ENCODE results near the gene CRACR2A.
A peak's percentile ranks its signal among the peaks of the same experiment; 100 is the strongest.

CRACR2A gene

DNA sequence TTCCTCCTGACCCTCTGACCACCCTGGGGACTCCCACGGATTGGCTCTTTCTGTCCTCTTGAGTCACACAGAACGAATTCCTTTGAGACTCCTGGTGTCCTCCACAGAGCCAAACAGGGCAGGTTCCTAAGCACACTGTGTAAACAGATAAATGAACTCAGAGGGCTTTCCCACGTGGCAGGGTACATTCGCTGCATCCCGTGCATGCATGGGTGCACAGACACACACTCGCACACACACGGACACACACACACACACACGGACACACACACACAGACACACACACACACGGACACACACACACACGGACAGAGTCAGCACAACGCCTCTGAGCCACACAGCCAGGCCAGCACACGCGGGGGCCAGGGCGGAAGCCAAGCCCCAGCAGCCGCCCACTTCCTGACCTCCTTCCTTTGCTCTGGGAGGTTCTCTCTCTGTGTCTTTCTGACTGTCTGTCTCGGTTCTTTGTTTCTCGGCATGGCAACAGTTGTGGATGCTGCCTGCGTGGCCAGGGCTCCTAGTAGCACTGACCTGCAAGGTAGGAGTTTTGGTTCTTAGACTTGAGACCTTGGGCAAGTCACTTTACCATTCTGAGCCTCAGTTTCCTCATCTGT, 706 bp downstream of the CRACR2A start:
- DNase-seq (ENCODE audit: low read depth), result peak; percentile 26

DNA sequence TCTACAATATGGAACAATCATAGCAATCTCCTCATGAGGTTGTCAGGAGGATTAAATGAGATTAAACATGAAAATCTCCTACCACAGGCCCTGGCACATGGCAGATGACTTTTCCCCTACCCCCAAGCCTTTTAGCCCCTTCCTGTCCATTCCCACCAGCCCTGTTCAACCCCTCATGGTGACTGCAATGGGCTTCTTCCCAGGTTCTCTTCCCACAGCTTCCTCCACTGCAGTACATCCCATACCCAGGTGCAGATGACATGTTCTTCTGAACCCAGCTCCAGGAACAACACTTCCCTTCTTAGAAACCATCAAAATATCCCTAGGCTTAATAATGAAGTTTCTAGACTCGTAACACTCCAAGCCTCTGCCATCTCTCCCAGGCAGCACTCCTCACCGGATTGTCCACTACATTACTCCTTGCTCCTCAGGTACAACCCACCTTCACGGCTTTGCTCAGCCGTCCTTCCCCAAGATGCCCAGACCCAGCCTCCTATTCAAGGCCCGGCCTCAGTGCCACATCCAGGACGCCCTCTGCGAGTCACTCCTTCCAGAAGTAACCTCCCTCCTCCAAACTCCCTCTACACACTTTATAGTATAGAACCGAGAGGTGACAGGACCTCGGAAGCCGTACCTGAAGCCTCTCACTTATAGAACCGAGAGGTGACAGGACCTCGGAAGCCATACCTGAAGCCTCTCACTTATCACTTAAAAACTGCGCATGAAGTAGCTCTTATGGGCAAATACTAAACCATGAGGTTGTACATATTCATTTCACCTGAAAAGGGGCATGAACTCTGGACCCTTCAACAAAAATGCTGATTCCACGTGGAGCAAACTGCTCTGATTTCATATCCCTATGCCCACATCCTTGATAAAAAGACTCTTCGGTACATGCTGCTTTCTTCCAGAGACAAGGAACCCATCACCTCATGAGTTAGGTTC, 1.5 kb downstream of the CRACR2A start:
- no peak for DNase-seq (ENCODE audit: low read depth)

DNA sequence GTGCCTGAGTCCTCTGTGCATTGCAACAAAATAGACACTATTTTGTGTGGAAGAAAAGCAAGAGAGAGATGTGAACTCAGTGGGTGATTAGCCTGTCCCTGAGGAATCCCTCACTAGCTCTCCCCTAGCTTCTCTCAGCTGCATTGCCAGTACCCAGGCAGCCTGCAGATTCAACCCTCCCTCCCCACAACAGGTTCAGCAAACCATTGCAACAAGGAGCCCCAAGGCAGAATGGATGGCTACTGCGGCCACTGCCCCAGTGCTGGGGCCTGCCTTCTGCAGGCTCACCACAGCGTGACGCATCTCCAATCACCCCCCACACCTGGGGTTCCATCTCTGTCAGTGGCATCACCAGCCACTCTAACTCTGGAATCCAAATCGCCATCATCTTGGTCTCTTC, 2.3 kb downstream of the CRACR2A start:
- DNase-seq (ENCODE audit: low read depth), result no peak

DNA sequence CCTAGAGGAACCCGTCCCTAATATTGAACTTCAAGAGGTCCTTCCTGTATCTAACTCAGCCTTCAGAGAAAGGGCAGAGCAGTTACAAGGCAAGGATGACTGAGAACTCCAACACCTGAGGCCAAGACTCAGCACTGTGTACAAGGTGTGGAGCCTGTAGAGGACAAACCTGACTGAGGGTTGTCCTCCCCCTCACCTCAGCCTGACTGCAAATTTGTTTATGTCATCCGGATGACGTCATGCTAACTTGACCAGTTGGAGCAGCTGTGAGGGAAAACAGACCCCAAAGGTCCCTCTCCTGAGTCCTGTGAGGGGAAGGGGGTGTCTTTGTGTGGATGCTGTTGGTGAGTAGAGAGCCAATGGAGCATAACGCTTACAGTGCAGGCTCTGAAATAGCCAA, 4.3 kb downstream of the CRACR2A start:
- DNase-seq (ENCODE audit: low read depth), result no peak

DNA sequence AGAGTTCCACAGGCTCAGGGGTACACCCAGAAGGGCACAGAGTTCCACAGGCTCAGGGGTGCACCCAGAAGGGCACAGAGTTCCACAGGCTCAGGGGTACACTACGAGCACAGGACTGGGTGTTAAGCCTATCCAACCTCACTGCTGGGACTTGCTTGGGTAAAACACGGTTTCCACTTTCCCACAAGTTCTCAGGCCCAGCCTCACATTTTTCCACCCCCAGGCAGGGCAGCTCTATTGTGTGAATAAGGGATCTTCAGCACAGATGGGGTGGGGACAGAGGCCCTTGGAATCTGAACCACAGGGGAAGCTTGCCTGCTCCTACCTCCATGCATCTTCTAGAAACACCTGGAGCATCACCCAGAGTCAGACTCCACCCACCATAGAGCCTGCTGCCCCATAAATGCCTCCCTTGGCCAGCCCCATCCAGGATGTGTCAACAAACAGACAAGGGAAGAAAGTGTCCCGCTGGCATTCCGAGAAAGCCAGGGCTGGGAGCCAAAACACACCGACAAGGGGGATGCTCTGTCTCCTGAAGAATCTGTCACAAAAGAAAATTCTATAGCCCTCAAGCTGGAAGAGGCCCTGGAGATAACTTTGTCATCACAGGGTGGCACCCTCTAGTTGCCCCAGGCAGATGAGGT, 4.8 kb downstream of the CRACR2A start:
- no peak for DNase-seq (ENCODE audit: low read depth)

DNA sequence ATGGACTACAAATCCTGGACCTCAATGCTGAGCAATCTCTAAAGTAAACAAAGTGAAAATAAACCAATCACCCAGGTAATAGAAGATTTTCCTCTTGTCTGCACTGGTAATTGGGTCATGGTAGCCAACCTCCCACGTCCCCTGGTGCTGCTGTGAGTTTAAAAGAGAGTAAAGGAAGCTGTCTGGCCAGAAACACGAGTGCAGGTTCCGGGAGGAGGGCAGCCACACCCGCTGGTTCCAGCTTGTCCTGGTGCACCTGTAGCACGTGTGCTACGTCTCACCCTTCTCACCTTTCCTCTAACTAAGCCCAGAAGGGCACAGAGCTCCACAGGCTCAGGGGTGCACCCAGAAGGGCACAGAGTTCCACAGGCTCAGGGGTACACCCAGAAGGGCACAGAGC, 5.4 kb downstream of the CRACR2A start:
- DNase-seq (ENCODE audit: low read depth), result no peak

DNA sequence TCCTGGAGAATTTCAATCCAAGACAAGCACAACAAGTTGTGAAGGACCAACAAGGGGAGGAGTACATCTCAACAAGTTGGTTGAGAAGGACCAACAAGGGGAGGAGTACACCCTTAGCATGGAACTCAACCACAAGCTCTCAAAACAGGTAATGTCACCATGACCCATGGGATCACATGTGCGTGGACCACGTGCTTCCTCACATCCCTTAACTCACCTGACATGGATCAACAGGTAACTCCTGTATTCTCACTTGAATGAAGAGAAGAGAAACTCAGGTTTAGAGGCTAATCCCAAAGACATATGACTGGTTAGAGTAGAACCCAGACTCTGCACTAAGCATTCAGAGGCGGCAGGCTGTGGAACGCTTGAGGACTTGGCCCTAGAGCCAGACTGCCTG, 6.2 kb downstream of the CRACR2A start:
- no peak for DNase-seq (ENCODE audit: low read depth)

DNA sequence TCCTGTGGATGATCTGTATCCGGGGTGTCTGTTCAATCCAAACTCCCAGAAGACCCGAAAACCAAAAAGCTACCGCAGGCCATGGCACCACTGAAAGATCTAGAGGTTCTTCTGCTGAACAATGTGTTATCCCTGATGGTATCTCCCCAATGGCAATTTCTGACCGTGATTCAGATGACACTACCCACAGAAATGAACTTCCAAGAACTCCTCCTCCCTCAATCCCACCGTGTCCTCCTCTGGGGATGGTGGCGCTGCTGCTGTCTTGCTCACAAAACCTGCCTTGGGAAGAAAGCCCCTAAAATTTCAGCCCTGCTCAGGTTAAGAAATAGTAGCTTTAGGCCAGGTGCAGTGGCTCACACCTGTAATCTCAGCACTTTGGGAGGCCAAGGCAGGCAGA, 7.8 kb downstream of the CRACR2A start:
- DNase-seq (ENCODE audit: low read depth), result no peak

DNA sequence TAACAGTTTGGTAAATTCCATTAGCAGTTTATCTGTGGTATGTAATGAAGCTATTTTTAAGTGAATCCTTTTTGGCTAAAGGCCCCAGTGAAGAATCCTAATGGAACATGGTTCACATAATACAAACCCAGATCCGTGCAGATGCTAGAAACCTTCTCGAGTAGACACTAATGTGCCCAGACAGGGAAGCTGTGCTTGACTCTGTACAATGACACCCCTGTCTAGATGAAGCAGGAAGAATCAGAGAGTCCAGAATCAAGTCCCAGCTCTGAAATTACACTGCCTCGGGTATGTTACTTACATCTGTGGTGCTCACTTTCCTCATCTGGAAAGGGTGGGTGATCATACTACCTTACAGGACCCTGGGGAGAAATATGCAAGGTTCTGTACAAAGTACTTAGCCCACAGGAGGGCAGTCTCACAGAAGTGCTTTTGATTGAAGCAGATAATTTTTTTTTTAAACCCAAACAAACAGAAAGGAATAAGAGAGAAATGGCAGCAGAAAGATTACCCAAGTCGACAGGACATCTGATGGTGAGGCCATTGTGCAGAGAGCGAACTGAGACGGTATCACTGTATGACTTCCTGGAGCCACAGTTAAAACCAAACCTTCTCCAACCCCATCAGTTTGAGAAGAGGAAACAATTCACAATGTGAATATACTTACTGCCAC, 8.5 kb downstream of the CRACR2A start:
- DNase-seq (ENCODE audit: low read depth), result no peak

DNA sequence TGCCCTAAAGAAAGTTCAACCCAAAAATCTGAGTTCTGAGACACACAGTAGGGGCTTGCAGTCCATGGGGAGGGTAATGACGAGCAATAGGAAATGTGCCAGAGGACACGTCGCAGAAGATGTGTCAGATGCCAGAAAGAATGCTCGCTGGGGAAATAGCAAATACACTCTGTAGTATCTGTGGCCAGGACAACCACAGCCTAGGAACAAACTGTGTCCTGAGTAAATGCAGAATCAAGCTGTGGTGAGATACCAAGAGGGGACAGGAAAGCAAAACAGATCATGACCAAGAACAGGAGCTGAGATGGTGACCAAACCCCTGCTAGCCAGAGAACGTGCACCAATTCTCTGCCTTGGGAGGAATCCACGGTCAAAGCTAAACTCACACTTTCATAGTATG, 9.1 kb downstream of the CRACR2A start:
- DNase-seq (ENCODE audit: low read depth), result no peak

DNA sequence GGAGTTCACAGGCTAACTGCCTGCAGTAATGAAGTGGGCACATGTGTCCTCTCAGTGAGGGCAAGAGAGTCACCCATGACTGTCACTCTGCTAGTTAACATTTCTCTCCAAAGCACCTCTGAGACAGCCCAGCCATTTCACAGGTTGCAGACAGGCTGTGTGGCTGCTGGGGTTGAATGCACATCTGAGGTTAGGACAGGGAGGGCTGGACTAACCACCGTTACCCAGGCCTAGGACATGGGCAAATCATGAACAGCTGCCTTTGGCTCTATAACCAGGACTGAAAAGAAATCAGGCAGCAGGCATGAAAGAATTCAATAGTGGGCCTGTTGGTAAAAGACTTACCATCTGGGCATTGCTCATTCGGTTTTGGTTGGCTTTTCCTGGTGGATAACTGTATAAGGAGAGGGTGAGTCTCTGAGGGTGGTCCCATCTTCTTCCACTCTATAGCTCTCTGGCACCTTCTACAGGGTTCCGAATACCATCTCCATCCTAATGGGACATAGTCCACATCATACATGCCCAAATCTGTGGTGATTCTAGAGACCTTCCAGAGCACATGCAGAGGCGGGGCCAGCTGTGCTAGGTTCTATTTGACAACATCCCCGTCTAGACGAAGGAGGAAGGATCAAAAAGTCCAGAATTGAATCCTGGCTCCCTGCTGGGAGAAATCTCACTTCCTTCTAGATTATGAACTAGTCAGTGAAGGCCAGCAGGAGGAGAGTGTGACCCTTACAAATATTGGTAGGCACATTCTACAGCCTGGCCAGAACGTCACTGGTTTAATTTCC, 10.8 kb downstream of the CRACR2A start:
- no peak for DNase-seq (ENCODE audit: low read depth)

DNA sequence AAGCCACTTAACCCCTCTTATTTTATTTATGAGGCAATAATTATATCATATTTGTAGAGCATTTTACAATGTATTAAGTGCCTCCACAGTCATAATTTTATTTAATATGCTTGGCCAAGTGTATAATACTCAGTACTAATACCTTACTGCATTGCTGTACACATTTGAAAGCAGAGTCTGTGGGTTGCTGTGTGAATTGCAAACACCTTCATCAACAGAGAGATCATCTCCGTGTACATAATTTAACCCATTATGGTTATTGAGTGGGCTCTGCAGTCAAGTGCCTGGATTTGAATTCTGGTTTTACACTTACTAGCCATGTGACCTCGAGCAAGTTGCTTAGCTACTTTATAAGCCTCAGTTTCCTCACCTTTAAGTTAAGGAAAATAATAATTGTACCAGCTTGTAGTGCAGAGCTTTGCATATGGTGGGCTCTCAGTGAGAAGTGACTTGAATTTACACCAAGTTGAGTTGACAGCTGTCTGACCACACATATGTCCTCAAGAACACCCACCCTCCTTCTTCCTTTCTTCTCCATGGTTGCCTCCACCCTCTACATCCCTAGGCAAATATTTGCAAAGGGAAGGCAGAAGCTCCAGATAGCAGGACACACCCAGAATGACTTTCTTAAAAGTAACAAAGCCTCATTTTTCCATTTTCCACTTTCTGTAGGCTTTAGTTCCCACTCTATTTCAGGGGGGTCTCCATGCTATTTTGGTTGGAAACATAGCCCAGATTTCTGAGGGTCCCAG, 12.3 kb downstream of the CRACR2A start:
- no peak for DNase-seq (ENCODE audit: low read depth)

DNA sequence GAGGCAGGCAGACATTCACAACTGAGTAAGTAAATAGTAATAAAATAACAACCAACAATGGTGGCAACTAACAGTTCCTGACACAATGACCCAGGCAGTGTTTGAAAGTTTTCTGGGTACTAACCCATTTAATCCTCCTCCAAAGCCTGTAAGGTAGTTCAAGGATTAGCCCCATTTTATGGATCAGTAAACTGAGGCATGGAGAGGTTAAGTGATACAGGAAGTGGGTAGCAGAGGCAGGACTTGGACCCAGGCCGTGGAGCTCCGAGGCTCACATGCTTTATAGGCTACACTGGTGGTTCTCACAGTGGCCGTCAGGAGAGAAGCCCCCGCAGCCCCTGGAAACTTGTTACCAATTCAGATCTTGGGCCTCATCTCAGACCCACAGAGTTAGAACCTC, 17.5 kb downstream of the CRACR2A start:
- DNase-seq (ENCODE audit: low read depth), result no peak

DNA sequence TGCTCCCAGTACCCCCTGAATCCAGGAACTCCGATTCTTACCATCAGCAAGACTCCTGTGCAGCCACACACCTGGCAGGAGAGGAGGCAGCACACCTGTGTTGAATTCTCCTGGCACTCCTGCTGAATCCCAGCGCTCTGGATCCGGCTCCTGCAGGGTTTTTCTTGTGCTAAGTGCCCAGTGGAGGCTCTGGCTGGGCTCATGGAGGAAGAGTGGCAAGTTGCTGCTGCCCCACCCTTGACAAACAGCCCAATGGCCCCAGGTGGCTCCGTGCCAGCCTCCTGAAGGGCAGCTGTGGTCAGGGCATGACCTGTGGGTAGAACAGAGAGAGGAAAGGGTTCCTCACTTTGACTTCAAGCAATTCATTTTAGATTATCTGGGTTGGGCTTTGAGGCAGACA, 20.0 kb downstream of the CRACR2A start:
- no peak for DNase-seq (ENCODE audit: low read depth)

DNA sequence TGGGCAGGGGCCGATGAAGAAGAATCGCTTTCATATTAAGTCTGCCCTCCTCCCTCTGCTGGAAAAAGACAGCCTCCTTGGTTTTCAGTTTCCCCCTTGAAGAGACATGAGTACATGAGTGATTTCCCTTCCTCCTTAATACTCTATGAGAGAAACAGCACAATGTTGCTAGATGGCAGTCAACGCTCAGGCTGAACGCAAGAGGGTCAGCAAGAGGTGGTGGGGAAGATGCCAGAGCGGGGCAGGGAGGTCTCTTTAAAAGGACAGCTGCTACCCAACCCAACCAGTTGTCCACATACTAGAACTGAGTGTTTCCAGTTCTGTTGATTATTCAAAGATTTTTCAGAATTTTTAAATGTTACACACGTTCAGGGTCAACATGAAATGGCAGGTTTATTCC, 22.8 kb downstream of the CRACR2A start:
- DNase-seq (ENCODE audit: low read depth), result no peak

DNA sequence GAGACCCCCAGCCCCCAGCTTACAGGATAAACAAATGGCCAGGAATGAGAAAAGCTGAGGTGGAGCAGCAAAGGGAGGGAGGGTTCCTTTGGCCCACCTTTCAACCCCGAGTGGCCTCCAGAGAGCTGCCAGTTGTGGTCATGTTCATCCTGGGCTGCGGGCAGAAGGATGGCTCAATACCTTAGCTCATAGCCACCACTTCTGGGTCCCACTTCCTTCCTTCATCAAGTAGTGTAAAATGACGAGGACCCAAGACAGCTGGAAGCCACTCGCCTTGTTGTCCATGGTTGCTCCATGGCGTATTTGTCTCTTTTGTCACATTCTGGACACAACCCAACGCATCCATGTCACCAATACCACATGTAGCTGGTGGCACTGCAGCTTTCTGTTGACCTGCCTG, 24.2 kb downstream of the CRACR2A start:
- no peak for DNase-seq (ENCODE audit: low read depth)

DNA sequence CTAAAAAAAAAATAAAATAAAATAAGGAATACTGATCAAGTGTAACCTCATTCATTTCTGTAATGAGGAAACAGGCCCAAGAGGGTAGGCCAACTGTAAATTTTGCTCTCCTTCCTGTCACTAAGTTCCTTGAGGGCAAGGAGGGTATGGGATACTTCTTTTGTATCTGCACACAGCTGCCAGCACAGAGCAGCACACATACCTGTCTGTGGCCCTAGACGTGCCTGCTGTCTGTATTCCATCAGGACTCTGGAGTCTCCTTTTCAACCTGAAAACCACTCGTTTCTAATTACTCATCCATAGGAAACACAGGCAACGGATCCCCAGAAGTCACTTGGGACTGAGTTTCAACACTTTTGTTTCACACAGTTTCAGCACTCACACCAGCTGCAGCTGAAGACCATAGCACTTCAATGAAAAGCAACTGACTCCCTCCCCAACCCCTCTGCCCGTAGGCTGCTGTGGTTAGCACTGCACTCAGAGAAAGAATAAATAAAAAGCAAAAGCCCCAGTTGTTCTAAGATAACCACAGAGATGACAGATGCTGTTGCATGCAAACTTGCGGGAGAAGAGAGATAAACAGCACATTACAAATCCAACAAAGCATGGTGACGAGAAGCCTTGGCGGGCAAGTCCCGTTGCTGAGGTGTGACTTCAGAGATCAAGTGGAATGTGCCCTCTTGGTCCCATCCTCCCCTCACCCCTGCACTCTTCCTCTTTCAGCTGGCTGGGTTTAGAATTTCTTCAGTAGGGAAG, 24.9 kb downstream of the CRACR2A start:
- DNase-seq (ENCODE audit: low read depth), result no peak

DNA sequence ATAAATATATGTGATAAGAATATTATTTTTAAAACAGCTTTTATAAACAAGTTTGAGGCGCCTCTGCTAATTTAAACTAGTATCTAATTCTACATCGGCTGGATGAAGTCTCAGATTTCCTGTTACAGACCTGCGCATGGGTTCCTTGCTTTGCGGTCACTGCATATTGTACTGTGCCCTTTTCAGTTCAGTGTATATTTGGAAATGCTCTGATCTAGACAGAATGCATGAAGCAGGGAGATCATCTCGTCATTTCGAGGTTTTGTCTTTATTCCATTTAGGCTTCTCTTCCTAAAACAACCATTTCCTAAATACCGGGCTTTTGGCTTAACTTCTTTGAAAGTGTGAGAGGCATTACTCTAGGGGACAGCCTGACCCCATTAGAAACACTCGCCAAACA, 25.6 kb downstream of the CRACR2A start:
- no peak for DNase-seq (ENCODE audit: low read depth)

DNA sequence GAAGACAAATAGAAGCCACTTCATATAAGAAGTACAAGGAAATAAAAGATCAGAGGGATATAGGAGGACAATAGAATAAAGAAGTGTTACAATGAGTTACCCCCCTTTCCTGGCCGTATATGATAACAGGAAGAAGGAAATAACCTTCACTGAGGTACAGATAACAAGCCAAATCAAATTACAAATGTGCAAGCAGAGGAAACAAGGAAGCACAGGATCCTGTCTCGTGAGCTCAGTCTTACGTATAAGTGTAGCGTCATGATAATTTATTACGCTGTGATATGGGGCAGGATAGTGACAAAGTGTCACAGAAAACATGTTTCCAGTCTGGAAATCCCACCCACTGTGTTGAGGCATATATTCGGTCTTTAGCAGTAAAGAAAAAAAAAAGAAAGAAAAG, 26.5 kb downstream of the CRACR2A start:
- no peak for DNase-seq (ENCODE audit: low read depth)

DNA sequence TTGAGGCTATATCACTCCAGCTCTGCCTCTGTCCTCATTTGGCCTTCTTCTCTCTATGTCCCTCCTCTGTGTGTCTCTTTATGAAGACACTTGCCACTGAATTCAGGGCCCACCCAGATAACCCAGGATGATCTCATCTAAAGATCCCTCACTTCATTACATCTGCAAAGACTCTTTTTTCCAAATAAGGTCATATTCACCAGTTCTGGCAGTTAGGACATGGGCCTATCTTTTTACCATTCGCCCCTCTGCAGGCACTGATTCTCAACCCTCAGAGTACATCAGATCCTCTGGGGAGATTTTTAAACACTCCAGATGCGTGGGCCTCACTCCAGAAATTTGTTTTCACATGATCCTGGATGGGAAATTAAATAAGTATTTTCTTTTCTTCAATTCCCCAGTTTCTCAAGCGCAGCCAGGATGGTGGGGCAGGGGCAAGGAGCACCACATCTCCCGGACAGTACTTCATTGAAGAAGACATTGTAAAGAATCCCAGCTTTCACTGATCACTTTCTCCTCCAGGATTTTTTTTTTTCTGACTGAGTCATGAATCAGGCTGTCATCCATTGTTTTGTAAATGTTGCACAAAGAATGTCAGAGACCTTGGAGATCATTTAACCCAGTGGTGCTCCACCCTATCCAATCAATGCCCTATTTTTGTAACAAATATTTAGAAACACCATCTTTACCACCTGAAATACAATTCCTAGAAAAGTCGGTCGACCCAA, 27.4 kb downstream of the CRACR2A start:
- DNase-seq (ENCODE audit: low read depth), result no peak

Data from stimulated activated CD8-positive, alpha-beta memory T cell treated with anti-CD3 and anti-CD28 coated beads, Interleukin-15, amount 100 ng/mL, for 1 hour (primary cell).